ENCODE data around the gene KCTD1. TPM values are rescaled to one million over a fixed set of nuclear protein-coding genes. Genes with fewer than 3 reads are reported as not detected.

KCTD1 gene
- total RNA-seq, 1 donor from 2014 or later, result 6.4 TPM

GRCh38 chr18:26574958-26575864, 26.9 kb upstream of the KCTD1 start:
- Histone ChIP-seq H3K36me3 (no peaks in the 10 kb centered on the region), H3K9me3 (replicated peaks) (no peaks in the 10 kb centered on the region), H3K27ac (replicated peaks) (no peak overlapping the region), H3K27me3 (ENCODE audit: low read depth) (peaks cover 12% of the 10 kb centered on the region), H3K4me1 (peaks cover 11% of the 10 kb centered on the region), H3K4me3 (peak overlapping the region; percentile 61)
- TF ChIP-seq CTCF (IDR thresholded peaks at IDR 0.05; ENCODE audit: borderline replicate concordance), result no peak
- peak; percentile 28 for DNase-seq
- intact Hi-C loops (cut with micrococcal nuclease), result no loop called here

- no peak for DNase-seq
- intact Hi-C loops (cut with micrococcal nuclease), result no loop called here
- H3K27ac ChIP-seq (replicated peaks), result no peak overlapping the region
- TF ChIP-seq CTCF (IDR thresholded peaks at IDR 0.05; ENCODE audit: borderline replicate concordance), result no peak
- H3K4me1 ChIP-seq, result no peaks in the 10 kb centered on the region
- no peaks in the 10 kb centered on the region for H3K9me3 ChIP-seq (replicated peaks)
- H3K27me3 ChIP-seq (ENCODE audit: low read depth), result no peaks in the 10 kb centered on the region
- H3K4me3 ChIP-seq, result no peak overlapping the region
- H3K36me3 ChIP-seq, result no peaks in the 10 kb centered on the region
Observed at GRCh38 chr18:26568926-26569665, 20.7 kb upstream of the KCTD1 start.

- Histone ChIP-seq H3K27ac (replicated peaks) (no peak overlapping the region), H3K4me3 (no peak overlapping the region), H3K27me3 (ENCODE audit: low read depth) (no peaks in the 10 kb centered on the region), H3K9me3 (replicated peaks) (no peaks in the 10 kb centered on the region), H3K4me1 (no peaks in the 10 kb centered on the region), H3K36me3 (no peaks in the 10 kb centered on the region)
- TF ChIP-seq CTCF (IDR thresholded peaks at IDR 0.05; ENCODE audit: borderline replicate concordance), result no peak
- intact Hi-C loops (cut with micrococcal nuclease), result no loop called here
- DNase-seq, result no peak
Observed at GRCh38 chr18:26568513-26568912, 20.2 kb upstream of the KCTD1 start.

DNA sequence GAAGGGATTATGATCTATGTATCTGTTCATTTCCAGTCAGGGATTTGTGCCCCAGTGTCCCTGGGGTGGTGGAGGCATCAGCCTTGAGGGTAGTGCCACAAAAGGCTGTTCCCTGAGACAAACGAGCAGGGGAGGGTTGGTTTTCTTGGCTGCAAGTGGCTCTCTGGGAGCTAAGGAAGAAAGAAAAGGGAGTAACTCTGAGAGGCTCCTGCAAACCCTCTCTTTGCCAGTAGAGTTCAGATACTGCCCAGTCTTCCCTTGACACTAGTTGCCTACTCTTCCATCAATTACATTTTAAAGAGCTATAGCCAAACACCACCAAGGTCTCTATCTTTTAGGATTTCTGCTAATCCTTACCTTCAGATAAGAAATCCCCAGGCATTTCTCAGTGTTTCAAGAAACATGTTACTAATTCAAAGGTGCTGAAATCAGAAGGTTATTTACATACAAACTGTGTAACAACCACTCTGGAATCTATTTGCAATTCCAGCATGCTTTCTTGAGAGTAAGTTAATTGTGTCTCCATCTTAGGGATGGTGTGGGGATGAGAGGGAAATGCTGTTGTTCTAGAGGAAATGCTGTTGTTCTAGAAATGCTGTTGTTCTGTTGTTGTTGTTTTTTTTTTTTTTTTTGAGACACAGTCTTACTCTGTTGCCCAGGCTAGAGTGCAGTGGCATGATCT, 18.7 kb upstream of the KCTD1 start:
- Histone ChIP-seq H3K27ac (replicated peaks) (no peak overlapping the region), H3K4me3 (no peak overlapping the region), H3K4me1 (no peaks in the 10 kb centered on the region), H3K27me3 (ENCODE audit: low read depth) (no peaks in the 10 kb centered on the region), H3K9me3 (replicated peaks) (peaks cover 8% of the 10 kb centered on the region), H3K36me3 (no peaks in the 10 kb centered on the region)
- intact Hi-C loops (cut with micrococcal nuclease), result no loop called here
- no peak for DNase-seq
- TF ChIP-seq CTCF (IDR thresholded peaks at IDR 0.05; ENCODE audit: borderline replicate concordance), result no peak

DNA sequence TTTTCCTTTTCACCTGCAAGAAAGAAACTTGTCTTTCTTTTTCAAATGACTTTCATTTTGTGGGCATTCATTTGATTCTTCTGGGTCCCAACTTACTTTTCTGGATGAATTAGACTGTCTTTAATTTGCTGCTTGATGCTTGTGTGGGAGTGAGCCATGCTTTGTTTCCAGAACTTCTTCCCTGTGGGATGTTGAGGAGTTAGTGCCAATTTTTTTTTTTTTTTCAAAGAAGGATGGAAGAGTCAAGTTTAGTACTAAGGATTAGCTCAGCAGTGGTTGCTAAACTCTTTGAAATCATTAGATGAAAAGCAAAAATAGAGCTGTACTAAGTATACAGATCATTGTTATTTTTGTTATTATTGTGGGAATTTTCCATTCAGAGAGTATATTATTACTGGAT, 17.2 kb upstream of the KCTD1 start:
- Histone ChIP-seq H3K4me3 (no peak overlapping the region), H3K36me3 (no peaks in the 10 kb centered on the region), H3K9me3 (replicated peaks) (peaks cover 8% of the 10 kb centered on the region), H3K27me3 (ENCODE audit: low read depth) (no peaks in the 10 kb centered on the region), H3K27ac (replicated peaks) (no peak overlapping the region), H3K4me1 (no peaks in the 10 kb centered on the region)
- intact Hi-C loops (cut with micrococcal nuclease), result no loop called here
- DNase-seq, result no peak
- no peak for TF ChIP-seq CTCF (IDR thresholded peaks at IDR 0.05; ENCODE audit: borderline replicate concordance)
